ENCODE measurements around the gene PILRA.
"Not testable (repeated sequence)": the region's sequence is repeated elsewhere in the genome, so short reads cannot be mapped to it uniquely, and the experiment has no call there.

PILRA gene

GRCh38 chr7:100381531-100382233 is 8.4 kb downstream of the PILRA start:
- not testable (repeated sequence) for DNase-seq; H3K27me3 Mint-ChIP-seq; ATAC-seq; H3K36me3 Mint-ChIP-seq (ENCODE audit: low read depth); H3K27ac Mint-ChIP-seq; H3K9me3 Mint-ChIP-seq; H3K4me3 Mint-ChIP-seq
- H3K4me1 Mint-ChIP-seq: peaks cover 12% of the 10 kb centered on the region

- not testable (repeated sequence) for H3K4me3 Mint-ChIP-seq; H3K27me3 Mint-ChIP-seq; H3K27ac Mint-ChIP-seq; H3K9me3 Mint-ChIP-seq; H3K36me3 Mint-ChIP-seq (ENCODE audit: low read depth)
- peaks cover 12% of the 10 kb centered on the region for H3K4me1 Mint-ChIP-seq
- peak; percentile 12 for DNase-seq
- peak; percentile 57 for ATAC-seq
Observed at GRCh38 chr7:100382234-100382853, 9.1 kb downstream of the PILRA start.

GRCh38 chr7:100384628-100385294 is 11.5 kb downstream of the PILRA start:
- DNase-seq (no peak), ATAC-seq (no peak)
- Mint-ChIP-seq H3K36me3 (ENCODE audit: low read depth) (no peaks in the 10 kb centered on the region), H3K27me3 (peaks cover 8% of the 10 kb centered on the region), H3K27ac (no peak overlapping the region), H3K4me1 (peaks cover 12% of the 10 kb centered on the region), H3K9me3 (no peaks in the 10 kb centered on the region), H3K4me3 (no peak overlapping the region)

- Mint-ChIP-seq H3K27me3 (peaks cover 15% of the 10 kb centered on the region), H3K4me3 (no peak overlapping the region), H3K9me3 (no peaks in the 10 kb centered on the region), H3K36me3 (ENCODE audit: low read depth) (no peaks in the 10 kb centered on the region), H3K4me1 (peaks cover 12% of the 10 kb centered on the region), H3K27ac (no peak overlapping the region)
- DNase-seq (no peak), ATAC-seq (no peak)
Observed at GRCh38 chr7:100386940-100387339, 13.7 kb downstream of the PILRA start.

GRCh38 chr7:100387695-100388094 is 14.4 kb downstream of the PILRA start:
- Mint-ChIP-seq H3K4me1 (peaks cover 10% of the 10 kb centered on the region), H3K27ac (no peak overlapping the region), H3K27me3 (peaks cover 15% of the 10 kb centered on the region), H3K4me3 (no peak overlapping the region), H3K36me3 (ENCODE audit: low read depth) (no peaks in the 10 kb centered on the region), H3K9me3 (no peaks in the 10 kb centered on the region)
- no peak for ATAC-seq
- no peak for DNase-seq

GRCh38 chr7:100389437-100390088 is 16.3 kb downstream of the PILRA start:
- no peaks in the 10 kb centered on the region for H3K36me3 Mint-ChIP-seq (ENCODE audit: low read depth)
- H3K4me3 Mint-ChIP-seq: no peak overlapping the region
- ATAC-seq: no peak
- no peaks in the 10 kb centered on the region for H3K9me3 Mint-ChIP-seq
- H3K27ac Mint-ChIP-seq: no peak overlapping the region
- peaks cover 4% of the 10 kb centered on the region for H3K4me1 Mint-ChIP-seq
- no peak for DNase-seq
- peaks cover 12% of the 10 kb centered on the region for H3K27me3 Mint-ChIP-seq

GRCh38 chr7:100390286-100391009 is 17.2 kb downstream of the PILRA start:
- no peak overlapping the region for H3K4me3 Mint-ChIP-seq
- no peak overlapping the region for H3K27ac Mint-ChIP-seq
- DNase-seq: no peak

GRCh38 chr7:100393233-100393905 is 20.1 kb downstream of the PILRA start:
- Mint-ChIP-seq H3K36me3 (ENCODE audit: low read depth) (no peaks in the 10 kb centered on the region), H3K27me3 (peaks cover 16% of the 10 kb centered on the region), H3K9me3 (no peaks in the 10 kb centered on the region), H3K4me1 (peaks cover 29% of the 10 kb centered on the region), H3K27ac (no peak overlapping the region), H3K4me3 (no peak overlapping the region)
- DNase-seq: no peak
- no peak for ATAC-seq

More at GRCh38 chr7:100390286-100391009, 17.2 kb downstream of the PILRA start:
- no peak for ATAC-seq
- H3K9me3 Mint-ChIP-seq: no peaks in the 10 kb centered on the region
- peaks cover 12% of the 10 kb centered on the region for H3K27me3 Mint-ChIP-seq
- no peaks in the 10 kb centered on the region for H3K36me3 Mint-ChIP-seq (ENCODE audit: low read depth)
- H3K4me1 Mint-ChIP-seq: peaks cover 4% of the 10 kb centered on the region

- Mint-ChIP-seq H3K4me3 (no peak overlapping the region), H3K36me3 (ENCODE audit: low read depth) (no peaks in the 10 kb centered on the region), H3K4me1 (peaks cover 32% of the 10 kb centered on the region), H3K27ac (no peak overlapping the region), H3K27me3 (peaks cover 16% of the 10 kb centered on the region), H3K9me3 (no peaks in the 10 kb centered on the region)
- no peak for DNase-seq
- ATAC-seq: no peak
Observed at GRCh38 chr7:100394077-100394476, 20.8 kb downstream of the PILRA start.

- Mint-ChIP-seq H3K9me3 (no peaks in the 10 kb centered on the region), H3K36me3 (ENCODE audit: low read depth) (no peaks in the 10 kb centered on the region), H3K4me1 (peaks cover 32% of the 10 kb centered on the region), H3K27ac (peak overlapping the region; percentile 73), H3K4me3 (peak overlapping the region; percentile 54), H3K27me3 (peaks cover 6% of the 10 kb centered on the region)
- DNase-seq: peak; percentile 46
- peak; percentile 96 for ATAC-seq
Observed at GRCh38 chr7:100396421-100396982, 23.2 kb downstream of the PILRA start.

GRCh38 chr7:100397315-100398081 is 24.2 kb downstream of the PILRA start:
- H3K27ac Mint-ChIP-seq: peak overlapping the region; percentile 73
- H3K4me3 Mint-ChIP-seq: peak overlapping the region; percentile 54
- no peaks in the 10 kb centered on the region for H3K9me3 Mint-ChIP-seq
- H3K27me3 Mint-ChIP-seq: peaks cover 6% of the 10 kb centered on the region
- H3K4me1 Mint-ChIP-seq: peaks cover 32% of the 10 kb centered on the region
- ATAC-seq: no peak
- no peak for DNase-seq
- no peaks in the 10 kb centered on the region for H3K36me3 Mint-ChIP-seq (ENCODE audit: low read depth)

- H3K27me3 Mint-ChIP-seq: peaks cover 6% of the 10 kb centered on the region
- no peaks in the 10 kb centered on the region for H3K36me3 Mint-ChIP-seq (ENCODE audit: low read depth)
- no peak overlapping the region for H3K27ac Mint-ChIP-seq
- H3K9me3 Mint-ChIP-seq: no peaks in the 10 kb centered on the region
- no peak overlapping the region for H3K4me3 Mint-ChIP-seq
- DNase-seq (no peak), ATAC-seq (no peak)
- peaks cover 32% of the 10 kb centered on the region for H3K4me1 Mint-ChIP-seq
Observed at GRCh38 chr7:100398239-100398638, 25.0 kb downstream of the PILRA start.

- no peak for ATAC-seq
Observed at GRCh38 chr7:100400041-100400440, 26.8 kb downstream of the PILRA start.

More at GRCh38 chr7:100400041-100400440, 26.8 kb downstream of the PILRA start:
- DNase-seq: no peak
- no peak overlapping the region for H3K4me3 Mint-ChIP-seq
- H3K27me3 Mint-ChIP-seq: peaks cover 6% of the 10 kb centered on the region
- H3K36me3 Mint-ChIP-seq (ENCODE audit: low read depth): no peaks in the 10 kb centered on the region
- no peak overlapping the region for H3K27ac Mint-ChIP-seq
- peaks cover 29% of the 10 kb centered on the region for H3K4me1 Mint-ChIP-seq
- no peaks in the 10 kb centered on the region for H3K9me3 Mint-ChIP-seq
